Peyer's patch (tissue), 4 donors: Measurements from ENCODE around the gene CCDC174. TPM values are rescaled to one million over a fixed set of nuclear protein-coding genes. Genes with fewer than 3 reads are reported as not detected.

Source experiments
- DNase-seq, 3 donors: peaks; one replicate each; pipeline ENCODE4 v3.0.0-alpha.2; 2017 to 2019
- H3K27ac ChIP-seq, 4 donors: fragments of 200-600 bp; sonication (generic); one replicate each; pipeline ENCODE4 v1.5.1; 2016 to 2019
- H3K27me3 ChIP-seq, 2 donors: fragments of 200-600 bp; sonication (generic); one replicate each; pipeline ENCODE4 v1.5.1; 2019
- H3K36me3 ChIP-seq, 3 donors: fragments of 200-600 bp; sonication (generic); one replicate each; pipeline ENCODE4 v1.5.1; 2016 to 2019
- H3K4me1 ChIP-seq, 4 donors: fragments of 200-600 bp; sonication (generic); one replicate each; pipeline ENCODE4 v1.5.1; 2016 to 2019
- H3K4me3 ChIP-seq, 4 donors: fragments of 200-600 bp; sonication (generic); 1 replicate in 3 of 4; 2 replicates in 1 of 4; pipeline ENCODE4 v1.5.1; 2016 to 2019; ENCODE audit warnings: mild to moderate bottlenecking in 1 of 4
- H3K9me3 ChIP-seq, 4 donors: fragments of 200-600 bp; sonication (generic); one replicate each; pipeline ENCODE4 v1.5.1; 2016 to 2019; ENCODE audit warnings: mild to moderate bottlenecking in 1 of 4
- CTCF ChIP-seq, 6 experiments: fragments of 450-650 bp in 4 of 6; fragments of 200-600 bp in 2 of 6; sonication (generic) in 1 of 6; IDR thresholded peaks; one replicate each; pipeline ENCODE4 v1.5.1; 2017 to 2019; ENCODE audit warnings: antibody characterized with exemption in 6 of 6, mild to moderate bottlenecking in 3 of 6, moderate library complexity in 1 of 6
- POLR2A ChIP-seq, 2 donors: fragments of 450-650 bp; IDR thresholded peaks; one replicate each; pipeline ENCODE4 v1.5.1; 2017; ENCODE audit warnings: antibody characterized with exemption in 2 of 2, mild to moderate bottlenecking in 2 of 2, moderate library complexity in 2 of 2
- total RNA-seq, 4 donors: library from RNA; depleted of rRNA; stranded (reverse); fragments of >200 nt; gene quantifications; one replicate each; pipeline ENCODE4 v1.1.0, GENCODE V29; 2016

CCDC174 gene
- total RNA-seq, 4 donors from 2014 or later: 20.1 to 55.3 (median 42.0) TPM

DNA sequence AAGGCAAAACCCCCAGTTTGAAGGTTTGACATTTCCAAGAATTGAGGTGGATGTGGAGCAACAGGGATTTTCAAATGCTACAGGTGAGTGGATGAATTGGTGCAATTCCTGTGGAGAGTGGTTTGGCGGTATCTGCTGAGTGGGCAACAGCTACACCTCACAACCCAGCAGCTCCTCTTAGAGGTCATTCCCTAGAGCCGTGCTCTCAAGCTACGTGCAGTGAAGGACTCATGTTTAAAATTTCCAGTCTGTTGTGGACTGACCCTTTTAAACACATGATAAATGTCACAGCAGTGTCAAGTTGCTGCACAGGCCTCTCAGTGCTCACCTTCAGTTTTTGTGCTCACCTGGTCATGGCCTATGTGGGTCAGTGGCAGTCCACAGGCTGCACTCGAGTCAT is 32.9 kb downstream of the CCDC174 start:
- TF ChIP-seq CTCF (IDR thresholded peaks at IDR 0.05): no peak
- no peak for TF ChIP-seq POLR2A (IDR thresholded peaks at IDR 0.05)
- Histone ChIP-seq H3K4me3 (no peak overlapping the region), H3K4me1 (no peaks in the 10 kb centered on the region), H3K9me3 (no peaks in the 10 kb centered on the region), H3K36me3 (no peaks in the 10 kb centered on the region), H3K27ac (no peak overlapping the region), H3K27me3 (no peaks in the 10 kb centered on the region)
- DNase-seq: no peak

DNA sequence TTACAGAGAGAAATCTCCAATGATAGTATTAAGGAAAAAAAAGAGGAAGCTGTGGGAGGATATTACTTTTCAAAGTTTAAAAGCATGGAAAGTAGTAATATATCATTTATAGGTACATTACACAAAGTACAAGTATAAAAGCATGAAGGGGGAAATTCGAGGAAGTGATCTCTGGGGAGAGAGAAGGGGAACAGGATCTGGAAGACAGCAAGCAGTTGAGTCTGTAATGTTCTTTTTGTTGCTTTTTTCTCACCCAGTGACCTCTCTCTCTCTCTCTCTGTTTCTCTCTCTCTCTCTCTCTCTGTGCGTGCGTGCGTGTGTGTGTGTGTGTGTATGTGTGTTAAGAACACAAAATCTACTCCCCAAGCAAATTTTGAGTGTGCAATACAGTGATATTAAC is 33.6 kb downstream of the CCDC174 start:
- no peak for DNase-seq
- Histone ChIP-seq H3K27me3 (no peaks in the 10 kb centered on the region), H3K36me3 (no peaks in the 10 kb centered on the region), H3K9me3 (no peaks in the 10 kb centered on the region), H3K27ac (no peak overlapping the region), H3K4me3 (no peak overlapping the region), H3K4me1 (no peaks in the 10 kb centered on the region)
- TF ChIP-seq POLR2A (IDR thresholded peaks at IDR 0.05) (no peak), CTCF (IDR thresholded peaks at IDR 0.05) (no peak)

GRCh38 chr3:14687360-14687759 is 35.8 kb downstream of the CCDC174 start:
- H3K27me3 ChIP-seq: no peaks in the 10 kb centered on the region
- no peak for TF ChIP-seq POLR2A (IDR thresholded peaks at IDR 0.05)
- no peak for TF ChIP-seq CTCF (IDR thresholded peaks at IDR 0.05)
- H3K27ac ChIP-seq: no peak overlapping the region
- no peaks in the 10 kb centered on the region for H3K36me3 ChIP-seq
- no peak for DNase-seq
- H3K4me1 ChIP-seq: no peaks in the 10 kb centered on the region
- no peak overlapping the region for H3K4me3 ChIP-seq
- H3K9me3 ChIP-seq: no peaks in the 10 kb centered on the region

- no peak for DNase-seq
- no peak overlapping the region for H3K27ac ChIP-seq
- H3K9me3 ChIP-seq: no peaks in the 10 kb centered on the region
- no peak overlapping the region for H3K4me3 ChIP-seq
- H3K27me3 ChIP-seq: no peaks in the 10 kb centered on the region
- TF ChIP-seq POLR2A (IDR thresholded peaks at IDR 0.05): no peak
- no peak for TF ChIP-seq CTCF (IDR thresholded peaks at IDR 0.05)
- no peaks in the 10 kb centered on the region for H3K4me1 ChIP-seq
- H3K36me3 ChIP-seq: no peaks in the 10 kb centered on the region
These were observed 37.0 kb downstream of the CCDC174 start for GRCh38 chr3:14688525-14688924.

DNA sequence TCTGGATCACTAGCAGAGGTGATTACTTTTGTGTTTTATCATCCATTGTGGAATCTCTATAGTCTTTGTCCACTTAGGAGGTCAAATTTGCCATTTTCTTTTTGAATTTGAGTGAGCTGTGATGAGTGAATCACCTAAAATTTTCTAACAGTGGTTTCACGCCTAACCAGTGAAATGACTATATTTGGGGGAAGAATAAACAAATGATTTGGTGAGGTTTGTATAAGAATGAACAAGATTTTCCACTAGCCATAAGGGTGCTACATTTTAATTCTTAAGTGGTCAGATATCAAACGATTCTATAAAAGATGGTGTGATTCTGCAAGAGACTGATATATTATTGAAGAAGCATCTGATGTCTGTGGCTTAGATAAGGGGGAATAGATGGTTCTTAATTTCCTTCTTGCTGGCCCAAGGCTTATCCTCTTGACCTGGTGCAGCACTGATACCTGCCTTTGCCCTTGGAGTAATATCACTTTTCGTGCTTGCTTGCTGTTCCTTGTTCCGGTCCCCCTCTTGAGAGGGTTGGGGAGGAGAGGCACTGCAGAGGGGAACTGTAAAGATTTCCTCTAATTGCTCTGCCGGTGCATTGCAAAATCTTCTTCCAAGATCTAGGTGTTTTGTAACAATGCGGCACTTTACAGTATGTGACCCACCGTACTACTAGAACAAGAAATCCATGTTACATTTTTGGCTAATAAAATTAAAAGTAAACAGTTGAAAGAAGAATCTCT is 37.9 kb downstream of the CCDC174 start:
- TF ChIP-seq POLR2A (IDR thresholded peaks at IDR 0.05) (no peak), CTCF (IDR thresholded peaks at IDR 0.05) (no peak)
- Histone ChIP-seq H3K4me3 (no peak overlapping the region), H3K4me1 (no peaks in the 10 kb centered on the region), H3K36me3 (no peaks in the 10 kb centered on the region), H3K27me3 (no peaks in the 10 kb centered on the region), H3K9me3 (no peaks in the 10 kb centered on the region), H3K27ac (no peak overlapping the region)
- DNase-seq: no peak
